HG03571 (cell line): ENCODE measurements around the gene KMT5C.

Experiments
- ATAC-seq: cut with Tn5 transposase; IDR thresholded peaks from one replicate; pipeline ENCODE4 v1.9.1; 2021; ENCODE audit not compliant: unreplicated experiment

The KMT5C gene

GRCh38 chr19:55366790-55367189, 27.1 kb downstream of the KMT5C start:
- no peak for ATAC-seq

- ATAC-seq: no peak
Observed at GRCh38 chr19:55368106-55368505, 28.4 kb downstream of the KMT5C start.

GRCh38 chr19:55368701-55369563, 29.3 kb downstream of the KMT5C start:
- ATAC-seq: no peak

GRCh38 chr19:55369653-55370304, 30.1 kb downstream of the KMT5C start:
- no peak for ATAC-seq

- ATAC-seq: no peak
Observed at GRCh38 chr19:55370305-55370988, 30.8 kb downstream of the KMT5C start, which contains the start of gene IL11. Gene IL11, minus strand, starts transcription at chr19:55370463. Its CDS starts 153 bp downstream, at chr19:55370310.

GRCh38 chr19:55372316-55373081, 32.8 kb downstream of the KMT5C start:
- ATAC-seq: no peak

- ATAC-seq: no peak
Observed at GRCh38 chr19:55373306-55373992, 33.8 kb downstream of the KMT5C start.

- ATAC-seq: no peak
Observed at GRCh38 chr19:55373993-55374757, 34.5 kb downstream of the KMT5C start.

GRCh38 chr19:55376241-55376933, 36.7 kb downstream of the KMT5C start, which contains the start of gene TMEM190:
Gene TMEM190, plus strand, starts transcription at chr19:55376826. Its CDS starts 28 bp downstream, at chr19:55376854.
- no peak for ATAC-seq

- ATAC-seq: no peak
Observed at GRCh38 chr19:55377356-55378131, 37.9 kb downstream of the KMT5C start.

- ATAC-seq: no peak
Observed at GRCh38 chr19:55379174-55379573, 39.5 kb downstream of the KMT5C start.

- ATAC-seq: no peak
Observed at GRCh38 chr19:55382013-55382412, 42.3 kb downstream of the KMT5C start.

- no peak for ATAC-seq
Observed at GRCh38 chr19:55382522-55383054, 42.9 kb downstream of the KMT5C start.

GRCh38 chr19:55383279-55384130, 43.8 kb downstream of the KMT5C start:
- ATAC-seq: no peak

GRCh38 chr19:55384131-55384919, 44.6 kb downstream of the KMT5C start, which contains the start of gene TMEM238:
Gene TMEM238, minus strand, starts transcription at chr19:55384292. Its CDS starts 33 bp downstream, at chr19:55384259.
- no peak for ATAC-seq
